Lung microvascular endothelial cell (primary cell): ENCODE results near the gene MAGEF1. TPM values are rescaled to one million over a fixed set of nuclear protein-coding genes. Genes with fewer than 3 reads are reported as not detected.
"Not testable (repeated sequence)": the region's sequence is repeated elsewhere in the genome, so short reads cannot be mapped to it uniquely, and the experiment has no call there.

ENCODE experiments used
- DNase-seq, 2 donors: peaks; one replicate each; pipeline versions ENCODE4 v3.0.0 to v3.0.0-alpha.2; 2010; ENCODE audit warnings: low read depth in 2 of 2
- total RNA-seq: library from RNA; depleted of rRNA; stranded (reverse); fragments of >200 nt; gene quantifications from 2 replicates; pipeline ENCODE4 v1.2.1, GENCODE V29; 2014

MAGEF1 gene
- total RNA-seq, 1 donor from 2014 or later: 13.9 TPM

GRCh38 chr3:184743248-184743647 is 31.4 kb upstream of the MAGEF1 start:
- no peak for DNase-seq

GRCh38 chr3:184742676-184743135 is 30.8 kb upstream of the MAGEF1 start:
- no peak for DNase-seq

GRCh38 chr3:184741798-184742675 is 30.2 kb upstream of the MAGEF1 start:
- DNase-seq: no peak

DNA sequence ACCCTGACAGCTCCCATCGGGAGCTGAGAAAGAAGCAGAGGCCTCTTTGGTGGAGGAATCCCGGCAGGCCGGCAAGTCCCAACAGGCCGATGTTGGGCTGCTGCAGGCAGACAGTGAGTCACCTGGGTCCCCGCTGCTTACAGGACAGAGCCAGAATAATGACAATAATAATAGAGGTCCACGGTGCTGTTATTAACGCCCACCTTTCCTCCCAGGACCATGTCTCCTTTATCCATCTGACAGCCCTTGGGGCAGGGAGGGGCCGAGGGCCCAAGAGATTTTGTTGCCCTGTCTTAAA is 29.3 kb upstream of the MAGEF1 start:
- DNase-seq: no peak

DNA sequence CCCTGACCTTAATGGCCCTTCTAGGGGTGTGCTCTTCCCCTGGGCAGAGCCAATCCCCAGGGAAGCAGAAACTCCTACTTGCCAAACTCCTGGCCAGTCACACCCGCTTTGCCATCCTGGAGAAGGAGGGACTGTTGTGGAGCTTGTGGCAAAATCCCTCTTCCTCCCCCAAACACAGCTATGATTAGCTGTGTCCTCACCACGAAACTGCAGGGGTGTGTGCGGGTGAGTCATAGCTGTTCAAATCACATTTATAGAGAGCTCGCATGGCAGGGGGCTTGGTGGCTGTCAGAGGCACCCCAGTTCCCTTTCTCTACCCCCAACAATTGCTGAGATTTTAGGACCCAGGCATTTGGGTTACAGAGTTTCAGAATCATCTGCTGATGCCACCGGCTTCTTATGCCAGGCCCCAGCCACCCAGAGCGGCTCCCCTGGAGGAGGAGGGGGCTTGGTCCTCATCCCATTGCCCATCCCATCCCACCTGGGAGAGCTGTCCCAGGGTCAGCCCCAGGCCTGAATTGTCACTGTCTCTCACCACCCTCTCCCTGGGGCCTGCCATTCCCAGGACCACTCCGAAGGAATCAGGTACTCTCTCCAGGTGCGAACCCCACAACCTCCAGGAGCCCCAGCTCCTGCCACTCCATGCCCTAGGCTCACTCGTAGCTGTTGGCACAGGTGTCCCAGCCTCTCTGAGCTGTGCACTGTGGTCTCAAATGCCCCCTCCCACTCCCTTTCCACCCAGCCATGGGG is 28.8 kb upstream of the MAGEF1 start:
- no peak for DNase-seq

GRCh38 chr3:184739594-184740505 is 28.0 kb upstream of the MAGEF1 start:
- no peak for DNase-seq

DNA sequence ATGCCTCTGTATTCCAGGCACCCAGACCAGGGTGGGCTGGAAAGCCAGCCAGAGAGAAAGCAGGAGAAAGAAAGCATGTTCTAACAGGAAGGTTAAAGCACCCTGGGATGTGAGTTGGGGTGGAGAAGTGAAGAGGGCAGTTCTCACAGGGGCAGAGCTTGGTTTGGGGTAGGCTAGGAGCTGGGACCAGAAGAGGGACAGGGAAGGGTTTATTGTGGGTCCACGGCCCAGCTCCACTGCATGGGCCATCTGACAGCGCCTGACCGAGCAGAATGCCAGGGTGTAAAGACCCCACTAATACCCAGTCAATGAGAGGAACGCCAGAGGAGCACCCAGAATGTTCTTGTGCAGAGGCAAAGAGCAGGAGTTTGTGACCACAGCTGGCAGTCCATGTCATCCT is 27.1 kb upstream of the MAGEF1 start:
- DNase-seq: no peak

DNA sequence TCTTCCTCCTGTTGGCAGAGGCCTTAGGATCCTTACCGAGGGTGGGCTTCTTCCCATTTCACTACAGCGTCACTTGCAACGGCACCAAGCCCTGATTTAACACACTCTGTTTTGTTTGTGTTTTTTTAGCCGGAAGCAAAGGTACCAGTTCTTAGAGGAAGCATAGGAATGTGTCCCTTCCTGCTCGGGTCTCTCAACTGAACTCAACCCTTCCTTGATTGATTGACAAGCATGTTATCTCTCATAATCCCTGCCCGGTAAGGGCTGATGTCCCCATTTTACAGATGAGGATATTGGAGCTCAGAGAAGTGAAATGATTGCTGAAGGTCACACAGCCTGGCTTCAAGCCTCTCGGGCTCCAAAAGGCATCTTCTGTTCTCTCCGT is 26.6 kb upstream of the MAGEF1 start:
- DNase-seq: no peak

GRCh38 chr3:184737641-184738505 is 26.0 kb upstream of the MAGEF1 start:
- peak; percentile 65 to 67 for DNase-seq

- no peak for DNase-seq
Measured at GRCh38 chr3:184737063-184737462, 25.2 kb upstream of the MAGEF1 start.

GRCh38 chr3:184734903-184735701 is 23.2 kb upstream of the MAGEF1 start:
- no peak for DNase-seq

DNA sequence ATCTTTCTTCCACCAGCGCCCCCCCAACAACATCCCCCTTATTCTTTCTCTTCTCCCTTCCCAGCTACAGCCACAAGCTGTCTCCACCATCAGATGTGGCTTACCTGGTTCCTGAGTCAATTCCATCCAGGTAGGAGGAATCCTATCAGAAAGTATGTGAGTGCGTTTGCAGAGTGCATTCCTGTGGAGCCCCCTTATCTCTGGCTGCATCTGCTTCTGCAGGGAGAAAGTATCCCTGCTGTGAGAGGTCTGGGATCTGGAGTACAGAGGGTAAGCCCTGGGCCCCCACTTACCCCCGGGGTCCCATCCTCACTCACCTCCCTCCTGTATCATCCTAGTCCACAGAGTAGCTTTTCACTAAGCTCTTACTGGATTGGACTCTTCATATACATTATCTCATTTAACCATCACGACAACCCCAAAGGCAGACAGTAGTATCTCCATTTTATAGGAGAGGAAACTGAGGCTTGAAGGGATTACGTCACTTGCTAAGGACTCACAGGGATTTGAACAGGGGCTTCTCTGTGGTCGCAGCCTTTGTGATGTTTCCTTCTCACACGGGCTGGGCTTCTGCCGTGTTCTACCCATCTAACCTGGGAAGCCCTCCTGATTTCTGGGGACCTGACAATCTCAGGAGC is 22.2 kb upstream of the MAGEF1 start:
- DNase-seq: no peak

DNA sequence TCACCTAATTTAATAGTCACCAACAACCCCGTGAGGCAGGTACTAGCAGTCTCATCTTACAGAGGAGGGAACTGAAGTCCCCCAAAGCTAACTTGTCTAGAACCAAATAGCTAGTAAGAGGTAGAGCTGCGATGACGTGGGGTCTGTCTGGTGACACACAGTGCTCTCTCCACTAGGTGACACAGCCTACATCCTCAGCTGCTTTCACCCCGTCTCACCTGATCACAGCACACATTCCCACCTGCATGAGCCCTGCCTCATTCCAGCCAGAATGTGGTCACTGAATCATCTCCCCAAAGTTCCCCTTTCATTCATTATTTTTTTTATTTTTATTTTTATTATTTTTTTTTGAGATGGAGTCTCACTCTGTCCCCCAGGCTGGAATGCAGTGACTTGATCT is 21.3 kb upstream of the MAGEF1 start:
- DNase-seq: no peak

DNA sequence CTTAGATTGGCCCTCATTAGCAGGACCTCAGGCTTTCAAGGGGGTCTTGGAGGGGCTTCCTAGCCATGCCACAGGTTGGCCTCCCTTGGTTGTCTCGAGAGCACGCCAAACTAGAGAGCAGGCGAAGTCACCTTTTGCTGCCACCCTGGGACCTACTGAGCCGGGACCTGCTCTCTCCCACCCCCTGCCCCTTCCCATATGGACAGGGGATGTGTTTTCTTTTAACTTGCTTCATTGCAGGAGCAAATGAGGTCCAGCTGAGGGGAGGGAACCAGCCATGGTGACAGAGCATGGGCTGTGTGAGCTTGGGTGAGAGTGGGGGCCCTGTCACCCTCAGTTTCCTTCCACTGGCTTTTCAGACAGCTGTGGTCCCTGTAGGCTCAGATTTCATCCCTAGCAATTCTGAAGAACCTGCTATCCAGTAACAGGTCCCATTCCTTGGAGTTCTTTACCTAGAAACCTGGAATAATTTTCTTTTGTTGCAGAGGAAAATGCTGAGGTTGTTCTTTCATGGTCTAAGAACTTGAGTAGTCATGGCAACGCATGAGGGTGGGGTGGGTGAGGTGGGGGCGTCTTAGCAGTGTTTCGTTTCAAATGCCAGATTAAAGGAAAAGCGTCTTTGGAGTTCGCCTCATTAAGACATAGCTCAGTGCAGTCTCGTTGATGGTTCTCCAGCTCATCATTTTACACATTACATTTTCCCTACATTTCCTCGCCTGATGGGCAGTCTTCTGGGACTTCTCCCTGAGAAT is 20.1 kb upstream of the MAGEF1 start:
- no peak for DNase-seq

GRCh38 chr3:184730924-184731323 is 19.1 kb upstream of the MAGEF1 start:
- DNase-seq: no peak

DNA sequence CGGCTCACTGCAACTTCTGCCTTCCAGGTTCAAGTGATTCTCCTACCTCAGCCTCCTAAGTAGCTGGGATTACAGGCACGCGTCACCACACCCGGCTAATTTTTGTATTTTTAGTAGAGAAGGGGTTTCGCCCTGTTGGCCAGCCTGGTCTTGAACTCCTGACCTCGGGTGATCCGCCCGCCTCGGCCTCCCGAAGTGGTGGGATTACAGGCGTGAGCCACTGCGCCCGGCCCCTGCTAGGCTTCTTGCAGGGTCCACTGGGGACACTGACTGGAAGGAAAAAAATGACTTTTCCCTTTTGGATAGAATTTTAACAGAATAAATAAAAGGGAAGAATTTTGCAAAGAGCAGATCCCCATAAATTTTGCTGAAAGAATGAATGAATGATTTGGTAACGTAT is 17.3 kb upstream of the MAGEF1 start:
- not testable (repeated sequence) for DNase-seq

DNA sequence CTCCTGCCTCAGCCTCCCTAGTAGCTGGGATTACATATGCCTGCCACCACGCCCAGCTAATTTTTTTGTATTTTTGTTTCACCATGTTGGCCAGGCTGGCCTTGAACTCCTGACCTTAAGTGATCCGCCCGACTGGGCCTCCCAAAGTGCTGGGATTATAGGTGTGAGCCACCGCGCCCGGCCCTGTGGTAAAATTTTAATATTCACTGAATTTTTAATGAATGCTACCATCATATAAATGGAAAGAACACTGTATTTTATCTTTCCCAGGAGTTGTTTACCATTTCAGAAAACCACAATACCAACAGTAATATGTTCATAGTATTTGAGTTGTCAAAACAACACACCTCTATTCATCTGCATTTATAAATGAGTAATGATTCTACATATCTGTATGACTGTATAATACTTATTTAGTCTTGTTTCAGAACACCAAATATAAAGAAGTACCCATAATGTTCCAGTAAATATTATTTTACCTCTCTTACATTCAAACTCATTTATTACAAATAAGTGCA is 16.2 kb upstream of the MAGEF1 start:
- DNase-seq: no peak

DNA sequence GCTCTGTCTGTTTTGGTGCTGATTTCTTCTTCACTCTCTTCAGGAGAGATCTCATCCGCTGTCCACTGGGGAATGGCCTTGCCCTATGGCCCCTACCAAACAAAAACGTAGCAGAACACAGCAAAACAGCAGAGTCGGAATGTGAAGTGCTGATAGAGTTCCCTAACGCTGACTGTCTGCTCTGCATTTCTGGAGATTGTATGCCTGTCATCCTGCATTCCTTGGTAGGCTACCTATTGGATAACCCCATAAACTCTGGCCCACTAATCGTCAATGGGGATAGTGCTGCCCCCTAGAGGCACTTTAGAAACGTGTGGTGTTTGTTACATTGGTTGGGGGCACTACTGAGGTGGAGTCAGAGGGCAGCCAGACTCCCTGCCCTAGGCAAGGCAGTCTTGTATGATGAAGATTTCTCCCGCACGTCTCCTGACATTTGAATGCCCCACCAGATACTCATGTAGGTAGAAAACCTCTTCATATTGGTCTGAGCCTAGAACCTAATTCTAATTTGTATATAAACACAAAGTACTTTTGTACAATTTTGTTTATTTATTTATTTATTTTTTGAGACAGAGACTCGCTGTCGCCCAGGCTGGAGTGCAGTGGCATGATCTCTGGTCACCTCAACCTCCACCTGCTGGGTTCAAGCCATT is 15.6 kb upstream of the MAGEF1 start:
- DNase-seq: peak; percentile 61 to 62
